Posterior vena cava (tissue), 2 donors: ENCODE results near the gene PSMD12. TPM values are rescaled to one million over a fixed set of nuclear protein-coding genes. Genes with fewer than 3 reads are reported as not detected.
"Not testable (repeated sequence)": the region's sequence is repeated elsewhere in the genome, so short reads cannot be mapped to it uniquely, and the experiment has no call there.

Experiments used
- DNase-seq: peaks from one replicate; pipeline ENCODE4 v3.0.0-alpha.2; 2020; ENCODE audit warnings: low spot score
- intact Hi-C, 2 donors: fragments of 100-400 bp; cut with DNase I; formaldehyde crosslinking; loops; one replicate each; pipeline versions ENCODE4 v1.14.1 to v1.14.2; 2022 to 2023
- long read RNA-seq, 2 donors: library from polyadenylated mRNA; unstranded; transcript quantifications; one replicate each; pipeline ENCODE4 v2.0.0, GENCODE V29; 2020 to 2021
- total RNA-seq, 2 donors: library from RNA; stranded (reverse); fragmentation: NEBNext Ultra II Directional; extraction: Animal tissue kit (Norgen Biotek cat#: 25700); gene quantifications; one replicate each; pipeline ENCODE4 v1.2.1, GENCODE V29; 2021
- donor health status: DM: yes; HTN: yes; CAD: no.
- donor health status: DM: yes; HTN: yes; CAD: no.

Gene PSMD12
- 10 to 100 TPM; 43.5 to 63.0 TPM for total RNA-seq
- long read RNA-seq, donor 1, full-length matches to known transcripts: 20 of 25 reads
- long read RNA-seq, donor 1, partial matches to known transcripts: 1 of 25 reads
- long read RNA-seq, donor 1, other reads (novel, unspliced or antisense): 4 of 25 reads
- long read RNA-seq, donor 2, full-length matches to known transcripts: 87 of 96 reads
- long read RNA-seq, donor 2, partial matches to known transcripts: 6 of 96 reads
- long read RNA-seq, donor 2, other reads (novel, unspliced or antisense): 3 of 96 reads

- intact Hi-C loops: no loop called here
- peak; percentile 98 for DNase-seq
These were observed at the start of gene PSMD12 for GRCh38 chr17:67366193-67367157. Gene PSMD12, minus strand, starts transcription at chr17:67366577. Its CDS starts 58 bp downstream, at chr17:67366519.

GRCh38 chr17:67415291-67415690 is 48.9 kb upstream of the PSMD12 start:
- DNase-seq: no peak
- intact Hi-C loops: no loop called here

- DNase-seq: no peak
- intact Hi-C loops: no loop called here
These were observed 48.2 kb upstream of the PSMD12 start for GRCh38 chr17:67414559-67414958.

GRCh38 chr17:67414130-67414529 is 47.8 kb upstream of the PSMD12 start:
- DNase-seq: no peak
- intact Hi-C loops: no loop called here

GRCh38 chr17:67413388-67413787 is 47.0 kb upstream of the PSMD12 start:
- no peak for DNase-seq
- intact Hi-C loops: no loop called here

GRCh38 chr17:67412941-67413340 is 46.6 kb upstream of the PSMD12 start:
- intact Hi-C loops: no loop called here
- DNase-seq: no peak

- intact Hi-C loops: no loop called here
These were observed 45.7 kb upstream of the PSMD12 start for GRCh38 chr17:67412032-67412431.

GRCh38 chr17:67411397-67411796 is 45.0 kb upstream of the PSMD12 start:
- intact Hi-C loops: no loop called here
- DNase-seq: no peak

More at GRCh38 chr17:67412032-67412431, 45.7 kb upstream of the PSMD12 start:
- DNase-seq: no peak

GRCh38 chr17:67408455-67408830 is 42.1 kb upstream of the PSMD12 start:
- intact Hi-C loops, DNase-seq: not testable (repeated sequence)

GRCh38 chr17:67403483-67403882 is 37.1 kb upstream of the PSMD12 start:
- no peak for DNase-seq
- intact Hi-C loops: no loop called here

- intact Hi-C loops: no loop called here
- no peak for DNase-seq
These were observed 36.7 kb upstream of the PSMD12 start for GRCh38 chr17:67403065-67403464.

GRCh38 chr17:67401598-67402504 is 35.5 kb upstream of the PSMD12 start:
- DNase-seq: no peak
- intact Hi-C loops: no loop called here

- intact Hi-C loops: no loop called here
These were observed 34.7 kb upstream of the PSMD12 start for GRCh38 chr17:67401106-67401505.

GRCh38 chr17:67400193-67400592 is 33.8 kb upstream of the PSMD12 start:
- DNase-seq: no peak
- intact Hi-C loops: no loop called here

More at GRCh38 chr17:67401106-67401505, 34.7 kb upstream of the PSMD12 start:
- DNase-seq: no peak

- no peak for DNase-seq
- intact Hi-C loops: loop anchor here (10.0 kb wide), 2 partner anchors 65 to 205 kb away; no protein-coding TSS in a partner anchor
These were observed 33.3 kb upstream of the PSMD12 start for GRCh38 chr17:67399676-67400075.

- intact Hi-C loops: loop anchor here (10.0 kb wide), 2 partner anchors 71 to 211 kb away; no protein-coding TSS in a partner anchor
- DNase-seq: no peak
These were observed 27.5 kb upstream of the PSMD12 start for GRCh38 chr17:67393809-67394397.

- intact Hi-C loops: loop anchor here (10.0 kb wide), 2 partner anchors 73 to 213 kb away; no protein-coding TSS in a partner anchor
- no peak for DNase-seq
These were observed 25.7 kb upstream of the PSMD12 start for GRCh38 chr17:67392111-67392510.

- intact Hi-C loops: loop anchor here (10.0 kb wide), 2 partner anchors 74 to 214 kb away; no protein-coding TSS in a partner anchor
- DNase-seq: no peak
These were observed 24.4 kb upstream of the PSMD12 start for GRCh38 chr17:67390646-67391361.
